ENCODE results near the gene VAPB. TPM values are rescaled to one million over a fixed set of nuclear protein-coding genes. Genes with fewer than 3 reads are reported as not detected.

VAPB gene
- total and polyA plus RNA-seq, 2 of the 4 experiments (the other 2 are of a cell fraction) = 9.1 to 26.0 TPM

- intact Hi-C loops (cut with micrococcal nuclease) (no loop called here), in situ Hi-C loops (cut with MboI; ENCODE audit: low sequenced_read_pairs) (no loop called here), dilution Hi-C loops (cut with HindIII; ENCODE audit: low sequenced_read_pairs, unreplicated experiment) (no loop called here)
- no peak overlapping the region for H3K27ac ChIP-seq (ENCODE audit: insufficient read depth, low read length)
- TF ChIP-seq CHD1 (IDR thresholded peaks at IDR 0.05; ENCODE audit: low read depth, low read length) = no peak
- no peak for TF ChIP-seq MXI1 (IDR thresholded peaks at IDR 0.05; ENCODE audit: borderline replicate concordance, low read depth, low read length)
- TF ChIP-seq ELK1 (IDR thresholded peaks at IDR 0.05; ENCODE audit: borderline replicate concordance, low read depth, low read length) = no peak
- TF ChIP-seq CTCF (conservative IDR thresholded peaks at IDR 0.05; ENCODE audit: low read depth, low read length) = no peak
- TF ChIP-seq SMC3 (IDR thresholded peaks at IDR 0.05; ENCODE audit: low read depth, low read length) = no peak
- no peak for TF ChIP-seq MAZ (IDR thresholded peaks at IDR 0.05; ENCODE audit: borderline replicate concordance, low read depth, low read length)
- no peak for TF ChIP-seq RAD21 (IDR thresholded peaks at IDR 0.05; ENCODE audit: low read length)
- TF ChIP-seq CEBPB (IDR thresholded peaks at IDR 0.05; ENCODE audit: low read depth, low read length) = no peak
- TF ChIP-seq BHLHE40 (IDR thresholded peaks at IDR 0.05; ENCODE audit: low read depth, low read length) = no peak
- TF ChIP-seq MAFK (IDR thresholded peaks at IDR 0.05; ENCODE audit: low read depth, low read length) = no peak
- no peak for TF ChIP-seq RFX5 (IDR thresholded peaks at IDR 0.05; ENCODE audit: low read depth, low read length)
- TF ChIP-seq USF2 (IDR thresholded peaks at IDR 0.05; ENCODE audit: low read depth, low read length) = no peak
- TF ChIP-seq NFE2L2 (IDR thresholded peaks at IDR 0.05; ENCODE audit: low read depth, low read length) = no peak
- TF ChIP-seq FOS (IDR thresholded peaks at IDR 0.05; ENCODE audit: low read depth, low read length) = no peak
- TF ChIP-seq POLR2A (IDR thresholded peaks at IDR 0.05; ENCODE audit: low read depth, low read length) = no peak
- TF ChIP-seq RCOR1 (IDR thresholded peaks at IDR 0.05; ENCODE audit: insufficient replicate concordance, low read length) = no peak
- no peak overlapping the region for H3K4ac ChIP-seq (ENCODE audit: low read depth, low read length)
- no peak overlapping the region for H4K8ac ChIP-seq (ENCODE audit: low read depth in 2 of 2, low read length in 2 of 2)
- H3K79me1 ChIP-seq (ENCODE audit: low read depth in 1 of 2, low read length in 2 of 2) = peaks cover 40 to 73% of the 10 kb centered on the region in 2 experiments
- H3K27me3 ChIP-seq (ENCODE audit: control insufficient read depth, insufficient read depth, low read length) = no peaks in the 10 kb centered on the region
- no peak overlapping the region for H4K91ac ChIP-seq (ENCODE audit: insufficient read depth, low read depth, low read length)
- H2AK9ac ChIP-seq (replicated peaks; ENCODE audit: low read depth, low read length, poor library complexity) = no peak overlapping the region
- H2BK5ac ChIP-seq (ENCODE audit: low read depth, low read length, poor library complexity, severe bottlenecking) = no peak overlapping the region
- H3K9ac ChIP-seq (ENCODE audit: low read depth, low read length) = no peak overlapping the region
- H2AFZ ChIP-seq (replicated peaks; ENCODE audit: low read length, poor library complexity) = no peak overlapping the region
- no peak overlapping the region for H3K4me3 ChIP-seq (ENCODE audit: insufficient read depth, low read depth, low read length)
- no peak overlapping the region for H3K23ac ChIP-seq (ENCODE audit: low read depth, low read length)
- no peak overlapping the region for H2AK5ac ChIP-seq (ENCODE audit: low read depth, low read length)
- ATAC-seq (ENCODE audit: low read depth) = no peak
- H3K4me2 ChIP-seq (ENCODE audit: low read depth, low read length) = no peak overlapping the region
- H3K9me1 ChIP-seq (ENCODE audit: insufficient read depth, low read length) = peaks cover 20% of the 10 kb centered on the region
- H3K9me3 ChIP-seq (ENCODE audit: control insufficient read depth, insufficient read depth, low read length) = no peaks in the 10 kb centered on the region
- H3K18ac ChIP-seq (ENCODE audit: low read depth, low read length) = no peak overlapping the region
- ChIA-PET POLR2A (ENCODE audit: unreplicated experiment) (no interaction called here), CTCF (no interaction called here)
- no peak for DNase-seq
- no peak overlapping the region for H3K14ac ChIP-seq (replicated peaks; ENCODE audit: low read depth, low read length)
- no peak overlapping the region for H2BK15ac ChIP-seq (ENCODE audit: low read depth, low read length)
- no TSS peak for BruUV-seq (replicated peaks)
- no peak overlapping the region for H4K5ac ChIP-seq (ENCODE audit: low read depth, low read length)
- no CpG with 5 or more reads among the region's 3 CpGs for WGBS, 2 experiments (ENCODE audit: extremely low coverage in 2 of 2, insufficient read length in 1 of 2)
- H2BK120ac ChIP-seq (ENCODE audit: low read depth, low read length) = no peak overlapping the region
- H3K4me1 ChIP-seq (ENCODE audit: control insufficient read depth, insufficient read depth, low read length) = peaks cover 7% of the 10 kb centered on the region
- H2BK20ac ChIP-seq (ENCODE audit: low read depth, low read length) = no peak overlapping the region
- no peaks in the 10 kb centered on the region; the same call in 1 of the 2 replicates for H3K36me3 ChIP-seq (ENCODE audit: control insufficient read depth, insufficient read depth, low read length)
- H4K20me1 ChIP-seq (ENCODE audit: insufficient read depth, low read length) = peaks cover 95% of the 10 kb centered on the region
- no peak overlapping the region for H3K56ac ChIP-seq (ENCODE audit: extremely low read depth, insufficient read depth, low read length)
These were observed 14.2 kb downstream of the VAPB start for GRCh38 chr20:58403272-58403671.

All from IMR-90 (cell line).